GM21447 (cell line): ENCODE data around the gene CARTPT.

Source experiments
- ATAC-seq: cut with Tn5 transposase; IDR thresholded peaks from one replicate; pipeline ENCODE4 v1.9.1; 2021; ENCODE audit not compliant: unreplicated experiment

Gene CARTPT

DNA sequence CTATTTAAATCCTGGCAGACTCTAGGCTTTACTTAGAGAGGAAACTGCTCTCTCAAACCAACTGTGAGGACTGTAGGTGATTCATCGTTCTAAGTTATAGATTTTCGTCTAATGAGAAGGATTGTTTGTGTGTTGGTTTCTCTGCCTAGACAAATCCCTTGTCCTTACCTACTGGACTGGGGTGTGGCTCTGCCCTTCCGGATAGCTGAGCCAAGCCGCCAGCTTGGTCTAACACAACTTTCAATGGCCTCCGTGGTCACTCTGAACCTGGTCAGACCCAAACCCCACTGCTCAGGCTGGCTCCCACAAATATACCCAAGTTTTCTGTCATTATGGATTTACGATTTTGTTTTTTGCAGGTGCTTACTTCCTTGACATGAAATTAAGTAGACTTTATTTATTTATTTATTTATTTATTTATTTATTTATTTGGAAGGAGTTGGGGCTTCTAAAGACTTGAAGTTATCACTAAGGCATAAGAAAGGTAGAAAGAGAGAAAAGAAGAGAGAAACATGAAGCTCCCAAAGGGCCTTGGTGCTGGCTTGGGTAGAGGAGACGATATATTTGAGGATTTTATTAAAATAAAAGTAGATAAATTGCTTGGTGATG lies 19.0 kb downstream of the CARTPT start:
- no peak for ATAC-seq

DNA sequence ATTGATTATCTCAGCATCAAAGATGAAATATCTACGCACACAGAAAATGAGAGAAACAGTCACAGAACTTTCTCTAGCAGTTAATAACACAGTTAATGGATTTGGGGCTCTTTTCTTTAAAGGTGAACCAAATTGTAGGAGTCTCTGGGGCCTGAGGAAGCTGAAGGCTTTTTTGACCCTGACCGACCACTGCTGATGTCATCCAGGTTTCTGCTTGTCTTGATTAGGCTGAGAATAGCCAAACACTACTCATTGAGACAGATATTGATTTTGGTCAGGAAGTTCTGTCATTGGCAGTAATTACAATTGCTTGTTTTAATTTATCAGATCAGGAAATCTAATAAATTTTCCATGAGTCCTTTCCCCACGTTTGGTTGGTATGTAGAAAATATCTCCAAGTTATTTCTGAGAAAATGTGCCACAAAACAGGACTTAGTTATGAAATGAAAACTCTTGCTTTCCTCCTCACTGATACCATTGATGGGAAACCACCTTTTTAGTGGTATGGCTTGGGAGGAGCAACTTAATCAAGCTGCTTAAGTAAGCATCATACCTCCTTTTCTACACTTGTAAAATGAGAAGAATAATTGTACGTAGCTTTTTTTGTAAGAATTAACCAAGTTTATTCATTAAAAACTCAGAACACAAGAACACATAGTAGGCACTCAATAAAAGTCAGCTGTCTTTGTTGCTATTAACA lies 19.7 kb downstream of the CARTPT start:
- ATAC-seq, result no peak

DNA sequence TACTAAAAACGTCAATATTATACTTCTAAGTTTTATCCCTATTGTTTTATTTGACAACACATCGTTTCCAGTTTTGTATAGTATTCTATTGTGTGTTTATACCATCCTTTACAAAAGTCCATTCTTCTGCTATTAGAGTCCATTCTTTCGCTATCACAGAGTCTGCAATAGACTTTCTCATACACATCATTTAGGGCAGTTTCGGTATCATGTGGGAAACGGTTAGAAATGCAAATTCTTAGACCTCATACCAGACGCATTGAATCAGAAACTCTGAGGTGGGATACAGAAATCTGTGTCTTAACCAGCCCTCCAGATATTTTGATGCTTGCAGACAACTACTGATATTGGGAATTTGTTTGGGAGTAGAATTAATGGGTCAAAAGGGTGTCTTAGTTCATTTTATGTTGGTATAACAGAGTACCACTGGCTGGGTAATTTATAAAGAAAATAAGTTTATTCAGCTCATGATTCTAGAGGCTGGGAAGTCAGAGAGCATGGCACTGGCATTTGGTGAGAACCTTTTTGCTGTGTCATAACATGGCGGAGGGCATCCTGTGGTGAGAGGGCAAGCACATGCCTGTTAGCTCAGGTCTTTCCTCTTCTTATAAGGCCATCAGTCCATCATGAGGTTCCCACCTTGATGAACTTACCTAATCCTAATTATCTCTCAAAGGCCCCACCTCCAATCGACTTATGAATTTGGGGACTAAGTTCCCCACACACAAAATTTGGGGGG lies 21.1 kb downstream of the CARTPT start:
- peak; percentile 92 for ATAC-seq

DNA sequence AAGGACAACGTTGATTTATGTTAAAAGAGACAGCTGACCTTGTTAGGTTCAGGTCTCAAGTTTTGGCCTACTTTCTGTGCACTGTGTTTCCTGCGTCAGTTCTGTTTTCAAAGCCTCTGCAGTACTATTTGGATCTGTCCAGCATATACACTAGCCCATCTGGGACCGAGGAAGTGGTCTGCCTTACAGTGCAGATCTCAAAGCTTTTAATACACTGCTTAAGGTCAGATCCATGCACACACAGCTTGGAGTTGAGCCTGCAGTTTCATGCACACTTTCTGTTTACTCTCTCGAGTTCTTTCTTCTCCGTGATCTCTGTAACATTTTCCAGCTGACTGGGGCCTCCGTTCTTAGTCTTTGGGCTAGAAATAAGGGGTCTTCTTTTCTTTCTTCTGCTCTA lies 24.1 kb downstream of the CARTPT start:
- ATAC-seq, result no peak

DNA sequence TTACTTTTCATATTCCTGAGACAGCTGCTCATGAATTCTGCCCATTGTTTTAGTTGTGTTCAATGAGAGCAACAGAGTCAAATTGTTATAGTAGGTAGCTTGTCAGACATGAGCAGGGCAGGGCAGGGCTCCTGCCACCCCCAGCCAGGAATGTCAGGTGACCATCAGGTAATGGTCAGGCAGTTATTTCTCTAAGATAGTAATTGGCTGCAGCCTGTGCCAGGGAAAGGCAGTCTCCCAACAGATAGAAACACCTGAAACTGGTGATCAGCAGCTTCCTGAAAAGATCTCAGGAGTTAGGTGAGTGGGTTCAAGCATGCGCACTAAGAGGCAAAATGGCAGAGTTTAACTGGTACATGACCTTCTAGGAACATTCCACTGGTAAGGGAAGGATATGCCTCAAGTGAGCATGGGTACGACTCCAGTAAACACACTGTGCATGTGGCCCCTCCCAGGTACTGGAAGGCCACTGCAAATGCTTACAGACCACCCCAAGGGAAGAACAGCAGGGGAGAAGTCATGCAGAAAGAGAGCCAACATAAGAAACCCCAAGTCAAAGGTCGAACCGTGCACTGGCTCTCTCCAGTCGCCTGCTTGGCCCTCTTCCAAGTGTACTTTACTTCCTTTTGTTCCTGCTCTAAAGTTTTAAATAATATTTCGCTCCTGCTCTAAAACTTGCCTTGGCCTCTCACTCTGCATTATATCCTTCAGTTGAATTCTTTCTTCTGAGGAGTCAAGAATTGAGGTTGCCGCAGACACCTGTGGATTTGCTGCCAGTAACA lies 25.1 kb downstream of the CARTPT start:
- ATAC-seq, result no peak

DNA sequence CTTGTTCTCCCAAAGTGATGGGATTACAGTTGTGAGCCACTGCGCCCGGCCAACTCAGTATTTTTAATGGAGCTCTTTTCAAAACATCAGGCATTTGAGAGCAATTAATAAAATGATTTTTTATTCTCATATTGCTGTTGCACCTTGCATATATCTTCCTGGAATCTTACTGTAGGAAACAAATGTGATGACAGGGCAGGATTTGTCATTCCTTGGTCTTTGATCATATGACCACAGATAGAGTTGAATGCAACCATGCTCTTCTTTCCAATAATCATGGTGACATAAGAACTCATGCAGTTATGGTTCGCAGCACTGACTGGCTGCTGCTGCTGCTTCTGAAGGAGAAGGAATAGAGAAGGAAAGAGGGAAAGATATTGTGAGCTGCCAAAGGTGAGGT lies 28.1 kb downstream of the CARTPT start:
- ATAC-seq, result no peak

DNA sequence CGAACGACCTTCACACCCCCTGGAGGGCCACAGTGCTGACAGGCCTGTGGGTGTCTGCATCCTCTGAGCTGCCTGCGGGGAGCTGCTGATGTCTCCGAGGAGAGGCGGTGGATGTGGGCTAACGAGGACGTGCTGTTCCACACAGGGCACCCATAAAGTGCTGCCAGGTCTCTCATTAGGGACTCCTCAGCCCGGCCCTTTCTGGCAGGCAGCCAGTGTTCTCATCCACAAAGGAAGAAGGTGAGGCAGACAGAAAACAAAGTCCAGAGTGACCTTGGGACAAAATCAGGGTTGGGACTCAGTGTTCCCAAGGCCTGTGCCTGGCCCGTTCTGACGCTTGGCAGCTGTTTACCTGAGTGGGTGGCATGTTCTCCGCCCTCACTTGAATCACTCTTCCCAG lies 29.3 kb downstream of the CARTPT start:
- ATAC-seq, result no peak

DNA sequence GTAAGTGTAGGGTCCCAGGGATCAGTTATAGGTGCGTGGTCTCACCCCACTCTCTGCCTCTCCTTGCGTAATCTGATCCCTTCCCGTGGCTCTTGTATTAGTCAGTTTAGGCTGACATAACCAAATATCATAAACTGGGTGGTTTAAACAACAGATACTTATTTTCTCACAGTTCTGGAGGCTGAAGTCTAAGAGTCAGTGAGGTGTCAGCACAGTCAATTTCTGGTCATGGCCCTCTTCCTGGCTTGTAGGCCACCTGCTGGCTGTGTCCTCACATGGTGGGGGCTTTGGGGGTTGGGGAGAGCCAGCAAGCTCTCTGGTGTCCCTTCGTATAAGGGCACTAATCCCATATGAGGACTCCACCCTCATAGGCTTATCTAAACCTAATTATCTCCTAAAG lies 32.3 kb downstream of the CARTPT start:
- no peak for ATAC-seq

DNA sequence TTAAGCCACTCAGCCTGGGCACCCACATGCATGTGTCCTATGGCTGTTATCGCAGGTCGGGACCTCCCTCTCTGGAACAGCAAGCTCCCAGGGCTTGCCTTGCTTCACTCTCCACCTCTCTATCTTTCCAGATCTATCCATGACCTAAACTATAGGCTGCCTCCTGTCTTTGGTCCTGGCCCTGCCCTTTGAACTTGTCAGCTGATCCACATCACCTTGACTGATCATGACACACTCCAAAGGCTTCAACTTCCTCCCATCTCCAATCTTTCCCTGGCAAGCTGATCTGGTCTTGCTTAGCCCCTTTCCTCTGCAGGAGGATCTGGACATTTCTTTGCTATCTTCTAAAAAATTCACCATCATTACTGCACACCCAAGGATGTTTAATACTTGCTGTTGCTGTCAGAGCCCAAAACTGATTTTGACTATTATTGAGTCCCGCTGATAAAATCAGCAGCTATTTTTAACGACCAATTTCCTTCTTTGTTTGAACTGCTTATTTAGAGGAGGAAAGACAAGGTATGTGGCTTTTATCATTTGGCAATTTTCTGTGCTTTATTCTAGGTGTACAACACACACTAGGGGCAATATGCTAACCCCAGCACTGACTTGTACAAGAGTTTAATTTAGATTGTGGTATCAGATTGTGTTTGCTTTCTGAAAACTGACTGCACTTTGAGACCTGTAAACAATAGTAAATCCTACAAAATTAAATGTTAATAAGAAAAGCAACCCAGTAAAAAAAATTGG lies 33.5 kb downstream of the CARTPT start:
- no peak for ATAC-seq

DNA sequence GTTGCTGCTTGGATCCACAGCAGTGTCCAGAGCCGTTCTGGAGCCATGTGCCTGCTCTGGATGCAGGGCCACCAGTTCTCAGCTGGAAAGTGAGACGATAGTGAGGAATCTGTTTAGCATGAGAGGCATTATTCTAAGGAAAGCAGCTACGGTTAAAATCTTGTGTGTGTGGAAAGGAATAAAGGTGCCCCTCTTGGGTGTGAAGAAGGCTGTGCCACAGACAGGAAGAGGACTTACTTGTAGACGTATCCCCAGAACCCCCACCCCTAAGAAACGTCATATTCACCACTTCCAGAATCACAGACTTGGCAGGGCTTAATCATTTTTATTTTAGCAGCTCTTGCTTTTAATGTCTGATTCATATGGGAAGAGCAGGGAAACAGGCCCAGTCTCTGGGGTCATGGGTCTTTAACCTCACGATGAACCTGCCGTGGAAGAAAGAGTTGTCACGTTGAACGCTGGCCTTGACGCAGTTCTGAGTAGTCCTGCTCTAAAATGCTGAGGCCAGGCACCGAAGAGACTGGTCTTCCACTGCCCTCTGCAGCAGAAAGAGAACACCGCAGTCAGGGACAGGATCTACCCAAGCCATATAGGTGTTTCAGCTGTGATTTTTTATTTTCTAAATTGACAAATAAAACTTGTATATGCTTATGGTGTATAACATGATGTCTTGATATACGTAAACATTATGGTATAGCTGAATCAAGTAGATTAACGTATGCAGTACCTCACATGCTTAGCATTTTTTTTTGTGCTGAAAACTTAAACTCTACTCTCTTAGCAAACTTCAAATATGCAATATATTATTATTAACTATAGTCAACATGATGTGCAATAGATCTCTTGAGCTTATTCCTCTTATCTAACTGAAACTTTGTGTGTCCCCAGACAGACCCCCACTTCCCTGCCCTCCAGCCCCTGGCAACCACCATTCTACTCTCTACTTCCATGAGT lies 38.8 kb downstream of the CARTPT start:
- ATAC-seq, result peak; percentile 80

DNA sequence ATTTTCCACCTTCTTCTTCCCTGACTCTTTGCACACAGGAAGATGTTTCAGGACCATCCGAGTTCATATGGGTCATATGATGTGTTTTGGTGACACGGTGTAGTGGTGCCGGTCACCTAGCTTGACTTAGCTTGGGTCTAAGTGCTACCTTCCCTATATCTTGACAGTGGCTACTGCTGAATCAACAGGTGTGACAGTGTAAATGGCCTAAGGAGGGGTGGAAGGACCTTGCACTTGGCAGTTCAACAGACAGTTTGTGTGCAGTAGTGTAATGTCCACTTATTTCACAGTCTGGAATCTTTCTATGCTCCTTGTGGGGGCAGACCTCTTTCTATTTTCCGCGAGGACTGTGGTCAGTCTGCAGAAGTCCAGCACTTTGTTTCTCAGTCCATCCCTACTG lies 43.8 kb downstream of the CARTPT start:
- ATAC-seq, result no peak

DNA sequence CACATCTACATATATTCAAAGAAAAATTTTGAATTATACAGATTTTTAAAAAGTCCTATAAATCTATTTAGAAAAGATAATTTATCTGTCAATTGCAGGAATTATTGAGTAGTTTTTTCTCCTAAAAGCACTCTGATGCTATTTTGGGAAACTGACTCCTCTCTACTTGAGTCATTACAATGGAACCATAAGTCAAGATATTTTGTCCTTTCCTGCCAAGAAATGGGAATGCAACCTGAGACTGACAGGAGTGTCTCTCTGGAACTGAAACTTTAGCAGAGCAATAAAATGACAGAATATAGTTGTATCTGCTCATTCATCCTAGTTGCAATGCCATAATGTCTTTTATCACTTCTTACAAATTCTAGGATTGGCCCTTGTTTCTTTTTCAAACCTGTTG lies 48.6 kb downstream of the CARTPT start:
- ATAC-seq, result no peak

DNA sequence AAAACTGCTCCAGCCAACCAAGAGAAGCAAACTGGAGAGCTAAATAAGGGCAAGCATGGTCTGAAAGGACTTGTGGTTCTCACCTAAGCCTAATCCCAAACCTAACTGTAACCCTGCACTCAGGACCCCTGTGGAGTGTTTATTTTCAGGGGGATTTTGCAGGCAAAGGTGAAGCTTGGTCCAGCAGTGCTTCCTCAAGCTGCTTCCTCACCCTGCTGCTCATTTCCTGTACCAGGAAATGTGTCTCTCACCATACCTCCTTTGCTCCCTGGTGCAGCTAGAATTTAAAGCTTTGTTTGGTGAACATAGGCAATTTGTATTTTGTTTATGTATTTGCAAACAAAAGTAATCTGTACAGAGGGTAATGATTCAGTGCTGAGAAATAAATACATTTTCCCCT lies 50.2 kb downstream of the CARTPT start:
- ATAC-seq, result no peak

DNA sequence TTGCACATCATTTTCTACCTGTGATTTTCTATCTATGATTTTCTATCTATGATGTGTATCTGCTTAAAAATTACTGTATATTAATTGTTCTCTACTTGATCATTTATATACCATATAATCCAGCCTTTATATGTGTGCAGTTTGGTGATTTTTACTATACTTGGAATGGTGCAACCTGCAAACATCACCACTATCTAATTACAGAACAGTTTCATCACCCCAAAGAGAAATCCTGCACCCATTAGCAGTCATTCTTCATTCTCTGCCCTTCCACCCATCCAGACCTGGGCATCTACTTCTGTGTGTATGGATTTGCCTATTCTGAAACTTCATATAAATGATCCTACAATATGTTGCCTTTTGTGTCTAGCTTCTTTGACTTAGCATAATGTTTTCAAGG lies 51.3 kb downstream of the CARTPT start:
- no peak for ATAC-seq
